Smooth muscle cell of the pulmonary artery (primary cell): ENCODE data around the gene POTEG. TPM values are rescaled to one million over a fixed set of nuclear protein-coding genes. Genes with fewer than 3 reads are reported as not detected.

Experiments used
- total RNA-seq: library from RNA; depleted of rRNA; stranded (reverse); fragments of >200 nt; gene quantifications from 2 replicates; pipeline ENCODE4 v1.2.3, GENCODE V29; 2014

Gene POTEG
- not detected in 2 replicates for total RNA-seq

DNA sequence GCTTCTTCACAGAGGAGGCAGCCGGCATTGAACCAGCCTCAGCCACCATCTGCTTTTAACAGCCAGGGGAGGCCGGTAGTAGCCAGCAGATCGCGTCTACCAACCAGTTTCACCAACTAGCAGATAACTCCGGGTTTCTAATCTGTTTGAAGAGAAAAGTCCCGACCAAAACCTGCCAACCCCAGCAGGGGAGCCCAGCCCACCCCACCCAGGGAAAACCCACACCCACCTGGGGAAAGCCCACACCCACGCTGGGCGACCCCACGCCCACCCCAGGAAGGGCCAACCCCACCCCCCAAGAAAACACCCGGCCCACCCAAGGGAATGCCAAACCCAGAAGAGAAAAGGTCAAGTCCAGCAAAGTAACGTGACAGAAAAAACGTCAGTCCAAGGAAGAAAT, at the start of gene POTEG:
POTEG (minus strand) TSS at position 101 of the 400 bp plus-strand sequence; CDS start at position 49, 52 bp downstream.

